ENCODE results near the gene BCDIN3D.
"Not testable (repeated sequence)": the region's sequence is repeated elsewhere in the genome, so short reads cannot be mapped to it uniquely, and the experiment has no call there.

BCDIN3D gene

GRCh38 chr12:49876070-49876469, 33.2 kb upstream of the BCDIN3D start:
- no peak for FAIRE-seq

GRCh38 chr12:49875115-49875720, 32.3 kb upstream of the BCDIN3D start:
- FAIRE-seq, result no peak

- no peak for FAIRE-seq
These were observed 31.4 kb upstream of the BCDIN3D start for GRCh38 chr12:49874142-49874897.

GRCh38 chr12:49873361-49873934, 30.5 kb upstream of the BCDIN3D start:
- no peak for FAIRE-seq

GRCh38 chr12:49872781-49873181, 29.9 kb upstream of the BCDIN3D start:
- no peak for FAIRE-seq

GRCh38 chr12:49872381-49872780, 29.5 kb upstream of the BCDIN3D start:
- no peak for FAIRE-seq

- not testable (repeated sequence) for FAIRE-seq
These were observed 28.9 kb upstream of the BCDIN3D start for GRCh38 chr12:49871811-49872251.

GRCh38 chr12:49871263-49871561, 28.3 kb upstream of the BCDIN3D start:
- no peak for FAIRE-seq

GRCh38 chr12:49870501-49871262, 27.8 kb upstream of the BCDIN3D start:
- no peak for FAIRE-seq

GRCh38 chr12:49869816-49870500, 27.1 kb upstream of the BCDIN3D start:
- no peak for FAIRE-seq

- FAIRE-seq, result no peak
These were observed 26.3 kb upstream of the BCDIN3D start for GRCh38 chr12:49868952-49869815.

GRCh38 chr12:49868449-49868848, 25.5 kb upstream of the BCDIN3D start:
- FAIRE-seq, result no peak

GRCh38 chr12:49867570-49868341, 24.9 kb upstream of the BCDIN3D start:
- no peak for FAIRE-seq

GRCh38 chr12:49866859-49867569, 24.1 kb upstream of the BCDIN3D start:
- no peak for FAIRE-seq

GRCh38 chr12:49865782-49866135, 22.9 kb upstream of the BCDIN3D start:
- FAIRE-seq, result no peak

GRCh38 chr12:49865109-49865781, 22.3 kb upstream of the BCDIN3D start:
- FAIRE-seq, result no peak

- no peak for FAIRE-seq
These were observed 21.8 kb upstream of the BCDIN3D start for GRCh38 chr12:49864798-49865090.

- no peak for FAIRE-seq
These were observed 21.3 kb upstream of the BCDIN3D start for GRCh38 chr12:49863946-49864797.

- FAIRE-seq, result not testable (repeated sequence)
These were observed 18.0 kb upstream of the BCDIN3D start for GRCh38 chr12:49860921-49861320.

All from A204.1 (cell line).